Stimulated activated naive B cell treated with anti-CD40 and anti-IgM and Interleukin-4, amounts not matched to agents 10 μg/mL and 1 μg/mL and 100 μg/mL, for 72 hours (primary cell): ENCODE data around the gene LANCL2.
"Not testable (repeated sequence)": the region's sequence is repeated elsewhere in the genome, so short reads cannot be mapped to it uniquely, and the experiment has no call there.

Experiments used
- ATAC-seq, 2 donors: fragments of 150-1000 bp; cut with Tn5 transposase; replicated peaks; 2 replicates each; pipeline ENCODE4 v1.10.0; 2021; ENCODE audit warnings: moderate library complexity in 1 of 2
- DNase-seq: peaks from one replicate; pipeline ENCODE4 v3.0.0; 2021
- H3K27ac Mint-ChIP-seq: one replicate; pipeline ENCODE4 v1.8.0; 2022; ENCODE audit warnings: mild to moderate bottlenecking, mixed read lengths
- H3K27me3 Mint-ChIP-seq, 2 donors: one replicate each; pipeline ENCODE4 v1.8.0; 2022; ENCODE audit warnings: mixed read lengths in 2 of 2
- H3K36me3 Mint-ChIP-seq, 2 donors: one replicate each; pipeline ENCODE4 v1.8.0; 2022; ENCODE audit warnings: mixed read lengths in 2 of 2, mild to moderate bottlenecking in 1 of 2
- H3K4me1 Mint-ChIP-seq, 2 donors: one replicate each; pipeline ENCODE4 v1.8.0; 2022; ENCODE audit warnings: mixed read lengths in 2 of 2, mild to moderate bottlenecking in 1 of 2
- H3K4me3 Mint-ChIP-seq, 2 donors: one replicate each; pipeline ENCODE4 v1.8.0; 2022; ENCODE audit warnings: mild to moderate bottlenecking in 2 of 2, mixed read lengths in 2 of 2, moderate library complexity in 1 of 2
- H3K9me3 Mint-ChIP-seq, 2 donors: one replicate each; pipeline ENCODE4 v1.8.0; 2022; ENCODE audit warnings: mixed read lengths in 2 of 2, mild to moderate bottlenecking in 1 of 2

LANCL2 gene

GRCh38 chr7:55345292-55345691 lies 19.8 kb upstream of the LANCL2 start:
- no peak overlapping the region for H3K4me3 Mint-ChIP-seq
- no peak overlapping the region for H3K27ac Mint-ChIP-seq
- H3K27me3 Mint-ChIP-seq = peaks cover 10 to 30% of the 10 kb centered on the region in 2 donors
- DNase-seq = no peak
- ATAC-seq = no peak
- H3K9me3 Mint-ChIP-seq = peaks cover 0 to 2% of the 10 kb centered on the region in 2 donors
- H3K36me3 Mint-ChIP-seq = no peaks in the 10 kb centered on the region
- no peaks in the 10 kb centered on the region for H3K4me1 Mint-ChIP-seq

GRCh38 chr7:55348502-55348901 lies 16.6 kb upstream of the LANCL2 start:
- Mint-ChIP-seq H3K27ac (no peak overlapping the region), H3K36me3 (no peaks in the 10 kb centered on the region), H3K9me3 (peaks cover 0 to 2% of the 10 kb centered on the region in 2 donors), H3K27me3 (peaks cover 10 to 38% of the 10 kb centered on the region in 2 donors), H3K4me1 (no peaks in the 10 kb centered on the region), H3K4me3 (no peak overlapping the region)
- DNase-seq (no peak), ATAC-seq (no peak)

GRCh38 chr7:55349121-55349520 lies 16.0 kb upstream of the LANCL2 start:
- Mint-ChIP-seq H3K27me3 (peaks cover 10 to 38% of the 10 kb centered on the region in 2 donors), H3K4me1 (no peaks in the 10 kb centered on the region), H3K9me3 (peaks cover 0 to 2% of the 10 kb centered on the region in 2 donors), H3K36me3 (no peaks in the 10 kb centered on the region), H3K4me3 (no peak overlapping the region), H3K27ac (no peak overlapping the region)
- DNase-seq (no peak), ATAC-seq (no peak)

GRCh38 chr7:55350281-55350680 lies 14.9 kb upstream of the LANCL2 start:
- Mint-ChIP-seq H3K27ac (no peak overlapping the region), H3K27me3 (peaks cover 15 to 38% of the 10 kb centered on the region in 2 donors), H3K9me3 (peaks cover 0 to 2% of the 10 kb centered on the region in 2 donors), H3K36me3 (no peaks in the 10 kb centered on the region), H3K4me3 (no peak overlapping the region), H3K4me1 (no peaks in the 10 kb centered on the region)
- DNase-seq (no peak), ATAC-seq (no peak)

- ATAC-seq = no peak
- no peak for DNase-seq
- Mint-ChIP-seq H3K36me3 (no peaks in the 10 kb centered on the region), H3K9me3 (no peaks in the 10 kb centered on the region), H3K4me1 (no peaks in the 10 kb centered on the region), H3K27me3 (peaks cover 11 to 28% of the 10 kb centered on the region in 2 donors), H3K27ac (no peak overlapping the region), H3K4me3 (no peak overlapping the region)
These were observed 13.9 kb upstream of the LANCL2 start for GRCh38 chr7:55351263-55351662.

GRCh38 chr7:55352947-55353273 lies 12.2 kb upstream of the LANCL2 start:
- H3K9me3 Mint-ChIP-seq, H3K27ac Mint-ChIP-seq, H3K4me3 Mint-ChIP-seq, H3K4me1 Mint-ChIP-seq, DNase-seq, H3K36me3 Mint-ChIP-seq, ATAC-seq: not testable (repeated sequence)
- peaks cover 11 to 21% of the 10 kb centered on the region in 2 donors for H3K27me3 Mint-ChIP-seq

GRCh38 chr7:55360486-55360885 lies 4.7 kb upstream of the LANCL2 start:
- DNase-seq (no peak), ATAC-seq (no peak)
- H3K9me3 Mint-ChIP-seq = peaks cover 0 to 2% of the 10 kb centered on the region in 2 donors
- H3K36me3 Mint-ChIP-seq = no peaks in the 10 kb centered on the region
- H3K4me3 Mint-ChIP-seq = no peak overlapping the region
- H3K4me1 Mint-ChIP-seq = peaks cover 3 to 13% of the 10 kb centered on the region in 2 donors
- H3K27me3 Mint-ChIP-seq = peaks cover 13% of the 10 kb centered on the region in 2 donors
- H3K27ac Mint-ChIP-seq = no peak overlapping the region

GRCh38 chr7:55361560-55361959 lies 3.6 kb upstream of the LANCL2 start:
- no peak overlapping the region for H3K27ac Mint-ChIP-seq
- no peak for ATAC-seq
- H3K36me3 Mint-ChIP-seq = peaks cover 0 to 2% of the 10 kb centered on the region in 2 donors
- DNase-seq = no peak
- H3K4me1 Mint-ChIP-seq = peaks cover 3 to 14% of the 10 kb centered on the region in 2 donors
- peaks cover 12 to 13% of the 10 kb centered on the region in 2 donors for H3K27me3 Mint-ChIP-seq
- H3K9me3 Mint-ChIP-seq = peaks cover 0 to 2% of the 10 kb centered on the region in 2 donors
- H3K4me3 Mint-ChIP-seq = no peak overlapping the region

GRCh38 chr7:55362927-55363326 lies 2.2 kb upstream of the LANCL2 start:
- Mint-ChIP-seq H3K4me3 (no peak overlapping the region), H3K4me1 (peaks cover 3 to 25% of the 10 kb centered on the region in 2 donors), H3K9me3 (no peaks in the 10 kb centered on the region), H3K27me3 (peaks cover 6 to 13% of the 10 kb centered on the region in 2 donors), H3K36me3 (peaks cover 0 to 2% of the 10 kb centered on the region in 2 donors), H3K27ac (no peak overlapping the region)
- DNase-seq (no peak), ATAC-seq (no peak)

- Mint-ChIP-seq H3K4me1 (peaks cover 4 to 25% of the 10 kb centered on the region in 2 donors), H3K9me3 (no peaks in the 10 kb centered on the region), H3K27ac (peak overlapping the region; percentile 47), H3K27me3 (peaks cover 6 to 12% of the 10 kb centered on the region in 2 donors), H3K4me3 (peak overlapping the region in 1 of 2 donors; percentile 13), H3K36me3 (peaks cover 2% of the 10 kb centered on the region in 2 donors)
- ATAC-seq (no peak), DNase-seq (no peak)
These were observed 1.6 kb upstream of the LANCL2 start for GRCh38 chr7:55363386-55364170.

GRCh38 chr7:55365675-55366460 lies 731 bp downstream of the LANCL2 start:
- DNase-seq = peak; percentile 96
- H3K27me3 Mint-ChIP-seq = no peaks in the 10 kb centered on the region
- peak overlapping the region; percentile 100 for H3K27ac Mint-ChIP-seq
- H3K4me1 Mint-ChIP-seq = peaks cover 6 to 25% of the 10 kb centered on the region in 2 donors
- H3K36me3 Mint-ChIP-seq = peaks cover 2 to 5% of the 10 kb centered on the region in 2 donors
- ATAC-seq = peak; percentile 86 to 88
- H3K4me3 Mint-ChIP-seq = peak overlapping the region; percentile 90 to 93
- no peaks in the 10 kb centered on the region for H3K9me3 Mint-ChIP-seq

GRCh38 chr7:55366461-55367070 lies 1.4 kb downstream of the LANCL2 start:
- no peaks in the 10 kb centered on the region for H3K27me3 Mint-ChIP-seq
- H3K9me3 Mint-ChIP-seq = no peaks in the 10 kb centered on the region

GRCh38 chr7:55367283-55367840 lies 2.2 kb downstream of the LANCL2 start:
- ATAC-seq (no peak), DNase-seq (no peak)
- Mint-ChIP-seq H3K36me3 (peaks cover 5% of the 10 kb centered on the region in 2 donors), H3K4me1 (peaks cover 6 to 25% of the 10 kb centered on the region in 2 donors), H3K27me3 (no peaks in the 10 kb centered on the region), H3K4me3 (peak overlapping the region; percentile 90 to 93), H3K27ac (peak overlapping the region; percentile 100), H3K9me3 (no peaks in the 10 kb centered on the region)

More at GRCh38 chr7:55366461-55367070, 1.4 kb downstream of the LANCL2 start:
- peaks cover 6 to 25% of the 10 kb centered on the region in 2 donors for H3K4me1 Mint-ChIP-seq
- H3K4me3 Mint-ChIP-seq = peak overlapping the region; percentile 90 to 93
- ATAC-seq (peak; percentile 23 to 28), DNase-seq (peak; percentile 12)
- H3K36me3 Mint-ChIP-seq = peaks cover 5% of the 10 kb centered on the region in 2 donors
- peak overlapping the region; percentile 100 for H3K27ac Mint-ChIP-seq
